Heart left ventricle (tissue), 16 donors: Measurements from ENCODE around the gene ZBTB34. TPM values are rescaled to one million over a fixed set of nuclear protein-coding genes. Genes with fewer than 3 reads are reported as not detected.

Experiments
- ATAC-seq, 4 donors: fragments of 200-7000 bp; cut with Tn5 transposase; one replicate each; pipeline ENCODE4 v1.9.1; 2020 to 2022; ENCODE audit warnings: moderate library complexity in 4 of 4, mild to moderate bottlenecking in 3 of 4, moderate number of reproducible peaks in 1 of 4
- DNase-seq, 5 donors: peaks; one replicate each; pipeline ENCODE4 v3.0.0-alpha.2; 2020
- H3K27ac ChIP-seq, 12 donors: fragments of 200-600 bp; sonication (generic) in 4 of 12; one replicate each; pipeline versions ENCODE4 v1.5.0 to v1.8.0; 2016 to 2022; ENCODE audit warnings: mild to moderate bottlenecking in 2 of 12
- H3K27me3 ChIP-seq, 9 donors: fragments of 200-600 bp; sonication (generic) in 2 of 9; one replicate each; pipeline versions ENCODE4 v1.5.1 to v1.8.0; 2016 to 2022; ENCODE audit warnings: mild to moderate bottlenecking in 3 of 9
- H3K36me3 ChIP-seq, 9 donors: fragments of 200-600 bp; sonication (generic) in 2 of 9; one replicate each; pipeline versions ENCODE4 v1.5.0 to v1.8.0; 2018 to 2022; ENCODE audit warnings: mild to moderate bottlenecking in 2 of 9
- H3K4me1 ChIP-seq, 12 donors: fragments of 200-600 bp; sonication (generic) in 4 of 12; one replicate each; pipeline versions ENCODE4 v1.5.0 to v1.8.0; 2016 to 2022; ENCODE audit warnings: mild to moderate bottlenecking in 3 of 12
- H3K4me3 ChIP-seq, 12 donors: fragments of 200-600 bp; sonication (generic) in 4 of 12; one replicate each; pipeline versions ENCODE4 v1.5.0 to v1.8.0; 2017 to 2022; ENCODE audit warnings: mild to moderate bottlenecking in 9 of 12, moderate library complexity in 4 of 12
- H3K9me3 ChIP-seq, 12 donors: fragments of 200-600 bp; sonication (generic) in 4 of 12; one replicate each; pipeline versions ENCODE4 v1.5.0 to v1.8.0; 2016 to 2022; ENCODE audit warnings: mild to moderate bottlenecking in 1 of 12
- CTCF ChIP-seq, 12 donors: fragments of 200-600 bp; sonication (generic) in 4 of 12; IDR thresholded peaks; one replicate each; pipeline versions ENCODE4 v1.5.0 to v1.8.0; 2018 to 2022; ENCODE audit warnings: antibody characterized with exemption in 12 of 12, mild to moderate bottlenecking in 5 of 12
- POLR2A ChIP-seq, 2 donors: fragments of 450-650 bp; IDR thresholded peaks; one replicate each; pipeline ENCODE4 v1.6.1; 2017; ENCODE audit warnings: antibody characterized with exemption in 2 of 2, mild to moderate bottlenecking in 2 of 2, moderate library complexity in 2 of 2
- WGBS, 4 donors: extraction: QIAGEN DNeasy Blood & Tissue Kit in 2 of 4; methylation state at CpG; one replicate each; pipeline versions ENCODE4 v1.1.5 to v1.1.7; 2013 to 2018; 5-methylcytosine and 5-hydroxymethylcytosine counted together
- intact Hi-C, 10 donors: fragments of 100-400 bp; cut with DNase I; formaldehyde crosslinking; loops; one replicate each; pipeline versions ENCODE4 v1.11.1 to v1.14.2; 2022
- polyA plus RNA-seq, 2 donors: library from polyadenylated mRNA; stranded (reverse); fragments of 200-250 nt; gene quantifications; one replicate each; pipeline ENCODE4 v1.2.3, GENCODE V29; 2013
- total RNA-seq, 9 donors: library from RNA; depleted of rRNA in 2 of 9; stranded (reverse); fragments of >200 nt in 2 of 9; fragmentation: NEBNext Ultra II Directional in 3 of 9; extraction: Animal tissue kit (Norgen Biotek cat#: 25700) in 3 of 9; gene quantifications; one replicate each; pipeline versions ENCODE4 v1.1.0 to v1.2.4, GENCODE V29; 2016 to 2023
- donor health status: ischemic (EF 13 %, LVEDD 7.1; RV severe dilation, severe dysfunction).
- donor health status: healthy with polysubstance abuse.
- donor health status: DM: no; HTN: yes; CAD: no.
- donor health status: DM: no; HTN: no; CAD: no.
- donor health status: ischemic (EF 25% LVEDD 6.9; RV normal size, moderate dysfunction).
- donor health status: ischemic (EF 25% LVEDD 5.7; RV mildly dilated, moderate dysfunction).
- donor health status: healthy.
- donor health status: DM: yes; HTN: yes; CAD: no.
- donor health status: ischemic (EF 35%, LVEDD 5.7; RV mildly dilated, moderate dysfunction).
- donor health status: nonischemic (EF 11% LVEDD 7.7; RV severe dilation, severe dysfunction).
- donor health status: DM: yes; HTN: yes; CAD: no.
- donor health status: PGD.
- donor health status: ischemic (EF 29% LVEDD 5.4; RV normal size, mild dysfunction).
- donor health status: nonischemic (EF 23%, LVEDD 6.1; RV moderate dilation, normal function).

The ZBTB34 gene
- total and polyA plus RNA-seq, 11 donors, result 2.2 to 8.2 (median 5.0) TPM

- Histone ChIP-seq H3K4me1 (peaks cover 0 to 23% (median 2%) of the 10 kb centered on the region in 12 donors), H3K9me3 (peaks cover 0 to 5% (median 0%) of the 10 kb centered on the region in 12 donors), H3K27ac (no peak overlapping the region), H3K4me3 (no peak overlapping the region), H3K27me3 (no peaks in the 10 kb centered on the region), H3K36me3 (no peaks in the 10 kb centered on the region)
- intact Hi-C loops, result no loop called here
- TF ChIP-seq CTCF (IDR thresholded peaks at IDR 0.05) (no peak), POLR2A (IDR thresholded peaks at IDR 0.05) (no peak)
- DNase-seq (no peak), ATAC-seq (no peak)
- 90 to 95% (median 95%) methylated on average over 7 to 8 of the region's 8 CpGs for WGBS, 4 donors
Measured at GRCh38 chr9:126934441-126934840, 74.0 kb downstream of the ZBTB34 start.

Other genes starting within 250 kb of the ZBTB34 start
- gene LMX1B, start 246.7 kb upstream of the ZBTB34 start, total RNA-seq, result 1 to 10 TPM in 1 of 9 donors, under 1 TPM in 8; 0.19 to 1.1 (median 0.47) TPM
- under 1 TPM; 0.15 to 0.32 TPM for gene LMX1B, start 246.7 kb upstream of the ZBTB34 start, polyA plus RNA-seq
- 10 to 100 TPM; 18.0 to 42.8 (median 36.2) TPM for gene ZBTB43, start 55.6 kb upstream of the ZBTB34 start, total RNA-seq
- 10 to 100 TPM; 10.7 to 18.5 TPM for gene ZBTB43, start 55.6 kb upstream of the ZBTB34 start, polyA plus RNA-seq
- 10 to 100 TPM in 8 of 9 donors, 1 to 10 TPM in 1; 9.7 to 21.8 (median 14.4) TPM for gene RALGPS1, start 54.1 kb downstream of the ZBTB34 start, total RNA-seq
- gene RALGPS1, start 54.1 kb downstream of the ZBTB34 start, polyA plus RNA-seq, result 10 to 100 TPM in 1 of 2 donors, 1 to 10 TPM in 1; 8.0 to 15.8 TPM